Suprapubic skin (tissue), 4 donors: ENCODE measurements around the gene DCX. TPM values are rescaled to one million over a fixed set of nuclear protein-coding genes. Genes with fewer than 3 reads are reported as not detected.

Experiments used
- DNase-seq, 2 donors: peaks; one replicate each; pipeline ENCODE4 v3.0.0-alpha.2; 2019; ENCODE audit warnings: low spot score in 2 of 2
- H3K27ac ChIP-seq: fragments of 200-600 bp; sonication (generic); one replicate; pipeline ENCODE4 v1.5.1; 2019
- H3K27me3 ChIP-seq: fragments of 200-600 bp; sonication (generic); one replicate; pipeline ENCODE4 v1.5.1; 2019
- H3K36me3 ChIP-seq: fragments of 200-600 bp; sonication (generic); one replicate; pipeline ENCODE4 v1.5.1; 2019
- H3K4me1 ChIP-seq: fragments of 200-600 bp; sonication (generic); one replicate; pipeline ENCODE4 v1.5.1; 2019
- H3K4me3 ChIP-seq: fragments of 200-600 bp; sonication (generic); one replicate; pipeline ENCODE4 v1.5.1; 2019; ENCODE audit warnings: mild to moderate bottlenecking
- H3K9me3 ChIP-seq: fragments of 200-600 bp; sonication (generic); one replicate; pipeline ENCODE4 v1.5.1; 2019
- EP300 ChIP-seq: sonication (generic); formaldehyde crosslinking; IDR thresholded peaks from one replicate; pipeline ENCODE4 v1.6.1; 2017; ENCODE audit warnings: antibody characterized with exemption
- POLR2A ChIP-seq, 2 donors: fragments of 450-650 bp; IDR thresholded peaks; one replicate each; pipeline ENCODE4 v1.6.1; 2017; ENCODE audit warnings: antibody characterized with exemption in 2 of 2, mild to moderate bottlenecking in 2 of 2, moderate library complexity in 2 of 2
- POLR2AphosphoS5 ChIP-seq, 3 donors: sonication (generic); formaldehyde crosslinking; IDR thresholded peaks; one replicate each; pipeline ENCODE4 v1.6.1; 2017; ENCODE audit warnings: antibody characterized with exemption in 3 of 3
- WGBS: methylation state at CpG from one replicate; pipeline ENCODE4 v1.1.5; 2018; 5-methylcytosine and 5-hydroxymethylcytosine counted together
- total RNA-seq, 4 donors: library from RNA; depleted of rRNA; stranded (reverse); fragments of >200 nt; gene quantifications; one replicate each; pipeline ENCODE4 v1.1.0, GENCODE V29; 2016
- TF ChIP-seq, protein P1 (sequence below), 2 donors: fragments of 200-600 bp in 1 of 2; fragments of 450-650 bp in 1 of 2; sonication (generic) in 1 of 2; IDR thresholded peaks; one replicate each; pipeline ENCODE4 v1.5.1; 2016 to 2019; ENCODE audit warnings: antibody characterized with exemption in 2 of 2, mild to moderate bottlenecking in 1 of 2, moderate library complexity in 1 of 2

Gene DCX
- total RNA-seq, 4 donors from 2014 or later: 0.42 TPM; not detected in 3

DNA sequence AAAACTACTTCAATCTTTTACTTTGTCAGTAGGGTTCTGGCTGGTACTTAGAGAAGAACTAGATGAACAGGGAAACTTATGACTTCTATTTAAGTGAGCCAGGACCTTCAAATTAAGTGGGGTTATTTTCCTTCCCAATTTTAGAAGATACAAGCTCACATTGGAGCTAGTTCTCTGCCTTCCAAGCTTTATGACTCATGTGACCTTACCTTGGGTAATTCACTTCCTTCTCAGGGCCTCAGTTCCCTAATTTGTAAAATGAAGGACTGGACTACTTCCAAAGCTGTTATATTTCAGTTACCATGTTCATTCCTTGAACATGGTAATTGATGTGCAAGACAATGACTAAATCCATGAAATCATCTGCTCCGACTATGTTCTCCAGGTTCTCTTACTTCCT is 32.0 kb upstream of the DCX start:
- Histone ChIP-seq H3K27me3 (no peaks in the 10 kb centered on the region), H3K9me3 (no peaks in the 10 kb centered on the region), H3K4me3 (no peak overlapping the region), H3K27ac (no peak overlapping the region), H3K36me3 (no peaks in the 10 kb centered on the region), H3K4me1 (no peaks in the 10 kb centered on the region)
- no peak for DNase-seq
- 64% methylated on average over 1 of the region's 1 CpG for WGBS
- TF ChIP-seq, protein P1, sequence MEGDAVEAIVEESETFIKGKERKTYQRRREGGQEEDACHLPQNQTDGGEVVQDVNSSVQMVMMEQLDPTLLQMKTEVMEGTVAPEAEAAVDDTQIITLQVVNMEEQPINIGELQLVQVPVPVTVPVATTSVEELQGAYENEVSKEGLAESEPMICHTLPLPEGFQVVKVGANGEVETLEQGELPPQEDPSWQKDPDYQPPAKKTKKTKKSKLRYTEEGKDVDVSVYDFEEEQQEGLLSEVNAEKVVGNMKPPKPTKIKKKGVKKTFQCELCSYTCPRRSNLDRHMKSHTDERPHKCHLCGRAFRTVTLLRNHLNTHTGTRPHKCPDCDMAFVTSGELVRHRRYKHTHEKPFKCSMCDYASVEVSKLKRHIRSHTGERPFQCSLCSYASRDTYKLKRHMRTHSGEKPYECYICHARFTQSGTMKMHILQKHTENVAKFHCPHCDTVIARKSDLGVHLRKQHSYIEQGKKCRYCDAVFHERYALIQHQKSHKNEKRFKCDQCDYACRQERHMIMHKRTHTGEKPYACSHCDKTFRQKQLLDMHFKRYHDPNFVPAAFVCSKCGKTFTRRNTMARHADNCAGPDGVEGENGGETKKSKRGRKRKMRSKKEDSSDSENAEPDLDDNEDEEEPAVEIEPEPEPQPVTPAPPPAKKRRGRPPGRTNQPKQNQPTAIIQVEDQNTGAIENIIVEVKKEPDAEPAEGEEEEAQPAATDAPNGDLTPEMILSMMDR (IDR thresholded peaks at IDR 0.05): no peak
- TF ChIP-seq EP300 (no peak), POLR2A (IDR thresholded peaks at IDR 0.05) (no peak), POLR2AphosphoS5 (IDR thresholded peaks at IDR 0.05) (no peak)

DNA sequence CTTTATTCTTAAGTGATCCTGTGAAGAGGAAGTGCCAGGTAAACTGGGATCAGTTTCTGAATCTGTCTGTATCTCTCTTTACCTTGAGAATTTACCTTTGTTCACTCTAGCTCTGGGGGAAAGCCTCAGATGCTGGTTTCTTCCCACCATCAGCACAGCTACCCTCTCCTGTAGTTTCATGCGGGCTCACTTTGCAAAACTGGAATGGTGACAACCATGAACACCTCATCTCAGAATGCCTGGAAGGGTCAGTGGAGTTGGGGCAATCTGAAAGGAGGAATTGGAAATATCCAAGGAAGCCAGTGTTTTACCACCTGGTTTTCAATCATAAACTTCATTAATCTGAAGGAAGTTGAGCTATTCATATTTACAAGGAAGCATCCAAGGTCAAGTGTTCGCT is 30.8 kb upstream of the DCX start:
- TF ChIP-seq POLR2A (IDR thresholded peaks at IDR 0.05): no peak
- no peak for TF ChIP-seq EP300
- TF ChIP-seq, protein P1 (IDR thresholded peaks at IDR 0.05): no peak
- no peak for TF ChIP-seq POLR2AphosphoS5 (IDR thresholded peaks at IDR 0.05)
- no peaks in the 10 kb centered on the region for H3K27me3 ChIP-seq

DNA sequence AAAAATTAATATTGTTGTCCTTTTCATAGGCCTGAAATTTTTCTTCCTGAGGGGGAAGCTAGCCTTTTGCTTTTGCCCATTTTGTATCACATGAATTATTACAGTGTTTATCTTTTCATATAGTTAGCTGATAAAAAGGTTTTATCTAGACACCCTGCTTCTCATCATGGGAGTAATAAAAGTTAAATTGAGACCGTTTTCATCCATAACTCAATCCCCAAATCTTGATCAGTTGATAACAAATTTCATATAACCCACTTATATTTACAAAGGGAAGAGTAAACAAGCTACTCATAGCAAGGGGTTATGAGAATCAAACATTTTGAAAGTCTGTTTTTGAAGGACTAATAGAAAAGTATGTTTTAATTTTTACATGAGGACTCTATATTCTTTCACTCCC is 23.5 kb upstream of the DCX start:
- Histone ChIP-seq H3K27me3 (no peaks in the 10 kb centered on the region), H3K27ac (no peak overlapping the region), H3K9me3 (no peaks in the 10 kb centered on the region), H3K4me1 (no peaks in the 10 kb centered on the region), H3K36me3 (no peaks in the 10 kb centered on the region), H3K4me3 (no peak overlapping the region)
- WGBS: 48% methylated on average over 1 of the region's 1 CpG
- TF ChIP-seq EP300 (no peak), POLR2A (IDR thresholded peaks at IDR 0.05) (no peak), POLR2AphosphoS5 (IDR thresholded peaks at IDR 0.05) (no peak)
- TF ChIP-seq, protein P1 (IDR thresholded peaks at IDR 0.05): no peak
- no peak for DNase-seq

More for the DNA sequence above, 30.8 kb upstream of the DCX start:
- Histone ChIP-seq H3K4me1 (no peaks in the 10 kb centered on the region), H3K4me3 (no peak overlapping the region), H3K36me3 (no peaks in the 10 kb centered on the region), H3K9me3 (no peaks in the 10 kb centered on the region), H3K27ac (no peak overlapping the region)
- DNase-seq: no peak
- WGBS: 68% methylated on average over 2 of the region's 2 CpGs

- Histone ChIP-seq H3K27ac (no peak overlapping the region), H3K4me1 (no peaks in the 10 kb centered on the region), H3K27me3 (no peaks in the 10 kb centered on the region), H3K9me3 (no peaks in the 10 kb centered on the region), H3K4me3 (no peak overlapping the region), H3K36me3 (no peaks in the 10 kb centered on the region)
- no peak for DNase-seq
- TF ChIP-seq POLR2A (IDR thresholded peaks at IDR 0.05): no peak
- TF ChIP-seq, protein P1 (IDR thresholded peaks at IDR 0.05): no peak
- no peak for TF ChIP-seq EP300
- TF ChIP-seq POLR2AphosphoS5 (IDR thresholded peaks at IDR 0.05): no peak
- 32% methylated on average over 2 of the region's 2 CpGs for WGBS
Observed at GRCh38 chrX:111431001-111431400, 19.0 kb upstream of the DCX start.

DNA sequence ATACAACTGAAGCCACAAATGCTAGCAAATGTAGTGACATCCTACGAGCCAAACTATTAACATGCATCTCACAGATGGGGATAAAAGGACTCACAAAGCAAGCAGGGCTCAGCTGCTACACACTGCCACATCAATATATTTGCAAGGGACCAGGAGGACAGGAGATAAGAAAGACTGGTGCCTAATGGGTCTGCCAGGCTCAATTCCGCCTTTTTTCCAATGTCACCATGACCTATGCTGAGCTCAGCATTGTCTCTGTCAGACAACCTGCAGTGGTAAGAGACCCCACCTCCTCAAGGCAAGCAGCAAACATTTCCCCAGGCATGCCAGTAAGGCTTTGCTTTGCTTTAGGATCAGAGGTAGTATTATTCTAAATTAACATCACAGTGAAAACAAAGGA is 435 bp downstream of the DCX start:
- no peaks in the 10 kb centered on the region for H3K36me3 ChIP-seq
- WGBS: 39% methylated on average over 2 of the region's 2 CpGs
- DNase-seq: no peak
- TF ChIP-seq POLR2AphosphoS5 (IDR thresholded peaks at IDR 0.05) (no peak), POLR2A (IDR thresholded peaks at IDR 0.05) (no peak), EP300 (no peak)
- TF ChIP-seq, protein P1 (IDR thresholded peaks at IDR 0.05): no peak
- no peak overlapping the region for H3K27ac ChIP-seq
- H3K9me3 ChIP-seq: no peaks in the 10 kb centered on the region
- H3K4me1 ChIP-seq: no peaks in the 10 kb centered on the region
- no peak overlapping the region for H3K4me3 ChIP-seq
- no peaks in the 10 kb centered on the region for H3K27me3 ChIP-seq
